Measurements from ENCODE around the gene GRIP1.

GRIP1 gene

DNA sequence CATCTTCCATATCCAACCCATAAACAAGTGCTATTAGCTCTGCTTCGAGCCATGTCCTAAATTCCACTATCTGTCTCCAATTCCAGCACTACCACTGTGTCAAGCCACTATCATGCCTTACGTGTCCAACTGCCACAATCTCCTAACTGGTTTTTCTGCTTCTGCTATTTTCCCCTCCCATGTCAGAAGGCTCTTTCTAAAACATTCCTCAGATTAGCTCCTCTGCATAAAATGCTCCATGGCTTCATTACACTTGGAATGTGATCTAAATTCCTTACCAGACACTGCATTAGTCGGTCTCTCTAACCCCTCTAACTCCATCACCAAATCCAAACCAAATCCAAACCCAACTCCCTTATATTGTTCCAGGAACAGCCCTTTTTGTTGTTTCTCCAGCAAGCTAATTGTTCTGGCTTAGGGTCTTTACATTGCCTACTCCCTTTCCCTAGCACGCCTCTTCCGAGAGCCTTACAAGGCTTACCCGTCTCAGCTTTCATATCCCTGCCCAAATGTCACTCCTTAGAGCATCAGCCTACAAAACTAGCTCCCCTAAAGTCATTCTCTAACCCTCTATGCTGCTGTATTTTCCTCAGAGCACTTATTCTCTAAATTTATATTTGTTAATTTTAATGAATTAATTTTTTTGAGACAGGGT is 236.8 kb downstream of the GRIP1 start:
- DNase-seq: no peak

DNA sequence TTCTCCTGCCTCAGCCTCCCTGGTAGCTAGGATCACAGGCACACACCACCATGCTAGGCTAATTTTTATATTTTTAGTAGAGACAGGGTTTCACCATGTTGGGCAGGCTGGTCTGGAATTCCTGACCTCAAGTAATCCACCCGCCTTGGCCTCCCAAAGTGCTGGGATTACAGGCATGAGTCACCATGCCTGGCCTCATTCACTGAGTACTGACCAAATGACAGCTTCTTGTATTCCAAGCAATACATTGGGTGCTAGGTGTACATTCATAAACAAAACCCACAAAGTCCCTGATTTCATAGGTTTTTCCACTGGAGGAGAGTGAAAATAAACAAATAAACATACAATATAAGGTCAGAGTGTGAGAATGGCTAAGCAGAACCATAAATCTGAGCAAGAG is 240.3 kb downstream of the GRIP1 start:
- no peak for DNase-seq

DNA sequence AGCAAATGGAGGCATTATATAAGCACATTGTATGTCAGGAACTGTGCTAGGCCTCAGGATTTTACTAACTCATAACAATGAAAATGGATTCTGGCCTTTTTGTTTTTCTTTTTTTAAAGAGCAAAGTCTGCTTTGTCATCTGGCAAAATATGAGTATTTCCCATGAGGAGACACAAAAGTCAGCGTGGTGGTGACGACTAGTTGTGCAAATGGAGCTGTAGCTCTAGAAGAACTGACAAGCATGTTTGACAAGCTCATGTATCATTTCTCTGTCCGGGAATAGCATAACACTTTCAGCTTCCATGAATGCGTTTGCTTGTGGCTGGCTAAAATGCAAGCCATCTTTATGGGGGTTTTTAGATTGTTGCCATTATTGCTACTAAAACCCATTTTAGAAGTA is 248.8 kb downstream of the GRIP1 start:
- DNase-seq: no peak

DNA sequence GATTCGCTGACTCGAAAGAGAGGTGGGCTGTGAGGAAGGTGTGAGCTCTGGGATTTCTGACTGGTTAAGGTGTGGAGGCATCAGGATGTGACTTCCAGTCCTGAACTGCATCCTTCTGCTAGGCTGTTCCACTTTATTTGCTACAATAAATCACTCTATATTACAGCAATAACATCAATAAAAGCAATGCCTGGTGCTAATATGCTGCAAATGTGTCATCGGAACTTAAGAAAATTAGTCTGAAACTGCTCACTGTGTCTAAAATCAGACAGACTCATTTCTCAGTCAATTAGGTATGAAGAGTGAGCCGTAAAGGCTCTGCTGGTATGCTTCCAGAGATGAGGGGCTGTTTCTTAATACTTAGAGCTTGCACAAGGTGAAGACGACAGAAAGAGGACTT is 250.0 kb downstream of the GRIP1 start:
- no peak for DNase-seq

DNA sequence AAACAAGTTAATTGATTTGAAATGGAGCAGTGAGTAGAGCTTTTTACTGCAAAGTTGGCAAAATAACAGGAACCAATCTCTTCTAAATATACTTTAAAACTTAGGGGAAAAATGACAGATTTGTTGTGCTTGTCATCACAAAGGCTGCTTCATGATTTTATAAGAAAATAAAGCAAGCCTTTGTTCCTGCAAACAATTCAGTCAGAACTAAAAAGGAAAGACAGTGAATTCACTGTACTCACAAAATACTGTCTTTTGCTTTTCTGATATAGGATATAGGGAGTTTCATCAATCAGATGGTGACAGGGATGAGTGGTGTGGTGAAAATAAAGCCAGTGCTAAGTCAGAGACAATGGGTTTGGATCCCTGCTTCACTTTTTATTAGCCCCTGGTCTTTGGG is 250.6 kb downstream of the GRIP1 start:
- no peak for DNase-seq

DNA sequence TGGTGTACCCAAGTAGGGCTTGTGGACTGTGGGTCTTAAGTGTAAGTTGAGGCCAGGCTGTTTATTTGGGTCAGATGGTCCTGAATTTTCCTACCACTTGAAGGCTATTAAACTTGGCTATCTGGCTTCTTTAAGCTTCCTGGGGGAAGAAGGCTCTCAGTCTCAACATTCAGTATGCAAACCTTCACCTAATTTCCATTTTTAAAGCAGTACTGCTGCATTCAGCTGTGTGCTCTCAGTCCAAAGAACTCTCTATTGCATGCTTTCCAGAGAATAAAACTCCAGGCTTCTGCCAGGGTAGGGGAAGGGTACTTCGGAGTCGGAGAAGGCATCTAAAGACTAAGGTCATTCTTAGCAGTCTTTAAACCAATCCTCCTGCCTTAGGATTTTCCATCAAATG is 252.2 kb downstream of the GRIP1 start:
- DNase-seq: no peak

DNA sequence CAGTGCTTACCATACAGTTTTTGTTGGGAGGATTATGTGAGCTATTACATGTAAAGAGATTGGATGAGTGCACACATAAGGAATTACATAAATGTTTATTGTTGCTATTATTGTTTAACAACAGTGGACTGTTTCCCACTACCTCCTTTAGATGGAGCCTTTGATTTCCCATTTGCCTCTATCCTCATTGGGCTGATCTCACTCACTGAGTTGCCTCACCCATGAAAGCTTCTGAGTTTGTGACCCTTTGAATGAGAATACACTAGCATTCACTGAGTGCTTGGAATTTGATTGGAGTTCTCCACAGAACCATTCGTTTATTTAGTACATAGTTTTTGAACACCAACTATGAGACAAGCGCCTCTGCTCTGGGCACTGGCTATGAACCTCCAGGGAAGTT is 255.6 kb downstream of the GRIP1 start:
- DNase-seq: no peak

DNA sequence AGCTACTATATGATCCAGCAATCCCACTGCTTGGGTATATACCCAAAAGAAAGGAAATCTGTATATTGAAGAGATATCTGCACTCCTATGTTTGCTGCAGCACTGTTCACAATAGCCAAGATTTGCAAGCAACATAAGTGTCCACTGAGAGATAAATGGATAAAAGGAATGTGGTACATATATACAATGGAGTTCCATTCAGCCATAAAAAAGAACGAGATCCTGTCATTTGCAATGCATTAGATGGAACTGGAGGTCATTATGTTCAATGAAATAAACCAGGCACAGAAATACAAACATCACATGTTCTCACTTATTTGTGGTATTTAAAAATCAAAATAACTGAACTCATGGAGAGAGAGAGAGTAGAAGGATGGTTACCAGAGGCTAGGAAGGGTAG is 260.0 kb downstream of the GRIP1 start:
- no peak for DNase-seq

DNA sequence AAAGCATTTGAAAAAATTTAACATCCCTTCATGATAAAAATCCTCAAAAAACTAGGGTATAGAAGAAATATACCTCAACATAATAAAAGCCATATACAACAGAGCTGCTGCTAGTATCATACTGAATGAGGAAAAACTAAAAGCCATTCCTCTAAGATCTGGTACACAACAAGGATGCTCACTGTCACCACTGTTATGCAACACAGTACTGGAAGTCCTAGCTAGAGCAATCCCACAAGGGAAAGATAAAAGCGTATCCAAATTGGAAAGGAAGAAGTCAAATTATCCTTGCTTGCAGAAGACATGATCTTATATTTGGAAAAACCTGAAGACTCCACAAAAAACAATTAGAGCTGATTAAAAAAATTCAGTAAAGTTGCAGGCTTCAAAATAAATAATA is 261.7 kb downstream of the GRIP1 start:
- no peak for DNase-seq

DNA sequence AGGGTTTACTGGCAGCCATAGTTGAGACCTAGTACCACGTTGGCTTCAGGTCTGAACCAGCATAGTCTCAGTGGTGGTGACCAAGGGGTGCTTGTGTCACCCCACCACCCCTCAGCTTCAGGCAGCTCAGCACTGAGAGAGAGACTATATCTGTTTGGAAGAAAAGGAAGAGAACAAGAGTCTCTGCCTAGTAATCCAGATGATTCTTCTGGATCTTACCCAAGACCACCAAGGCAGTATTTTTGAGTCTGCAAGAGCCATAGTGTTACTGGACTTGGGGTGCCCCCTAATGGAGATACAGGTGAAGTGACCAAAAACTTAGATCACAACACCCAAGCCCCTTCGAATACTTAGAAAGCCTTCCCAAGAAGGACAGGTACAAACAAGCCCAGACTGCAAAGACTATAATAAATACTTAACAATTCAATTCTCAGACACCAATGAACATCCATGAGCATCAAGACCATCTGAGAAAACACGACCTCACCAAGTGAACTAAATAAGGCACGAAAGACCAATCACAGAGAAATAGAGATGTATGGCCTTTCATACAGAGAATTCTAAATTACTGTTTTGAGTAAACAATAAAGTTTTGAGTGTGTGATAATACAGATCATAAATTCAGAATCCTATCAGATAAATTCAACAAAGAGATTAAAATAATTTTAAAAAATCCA is 269.5 kb downstream of the GRIP1 start:
- DNase-seq: no peak

DNA sequence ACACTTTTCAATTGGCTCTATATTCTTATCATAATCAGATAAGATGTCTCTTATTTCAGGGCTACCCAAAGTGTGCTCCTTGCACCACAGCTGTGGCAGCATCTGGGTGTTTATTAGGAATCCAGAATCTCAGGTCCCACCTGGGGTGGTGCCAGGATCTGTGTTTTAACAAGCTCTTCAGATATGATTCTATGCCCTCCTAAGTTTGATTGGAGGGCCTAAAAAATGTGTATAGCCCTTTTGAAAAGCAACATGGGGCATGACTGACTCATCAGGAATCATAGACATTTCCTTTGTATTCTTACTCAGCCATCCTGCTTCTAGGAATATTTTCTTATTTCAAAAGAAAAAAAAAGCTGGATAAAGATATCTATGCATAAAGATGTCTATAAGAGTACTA is 273.5 kb downstream of the GRIP1 start:
- no peak for DNase-seq

DNA sequence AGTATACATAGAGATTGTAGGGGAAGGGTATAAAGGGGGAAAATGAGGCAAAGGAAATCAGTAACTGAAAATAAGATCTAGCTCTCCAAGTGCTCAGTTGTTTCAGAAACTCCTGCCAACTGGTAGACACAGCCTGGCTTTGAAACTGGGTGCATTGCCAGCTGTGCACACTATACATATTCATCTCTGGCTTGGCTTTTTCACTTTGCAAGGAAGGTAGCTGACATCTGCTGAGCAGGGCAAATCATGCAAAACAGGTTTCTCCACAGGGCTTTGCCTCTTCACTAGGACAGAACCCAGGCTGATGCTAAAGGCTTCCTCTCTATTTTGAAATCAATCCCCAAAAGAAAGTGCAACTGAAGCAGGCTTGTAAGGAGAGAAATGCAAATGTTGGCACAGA is 275.1 kb downstream of the GRIP1 start:
- peak; percentile 15 for DNase-seq

DNA sequence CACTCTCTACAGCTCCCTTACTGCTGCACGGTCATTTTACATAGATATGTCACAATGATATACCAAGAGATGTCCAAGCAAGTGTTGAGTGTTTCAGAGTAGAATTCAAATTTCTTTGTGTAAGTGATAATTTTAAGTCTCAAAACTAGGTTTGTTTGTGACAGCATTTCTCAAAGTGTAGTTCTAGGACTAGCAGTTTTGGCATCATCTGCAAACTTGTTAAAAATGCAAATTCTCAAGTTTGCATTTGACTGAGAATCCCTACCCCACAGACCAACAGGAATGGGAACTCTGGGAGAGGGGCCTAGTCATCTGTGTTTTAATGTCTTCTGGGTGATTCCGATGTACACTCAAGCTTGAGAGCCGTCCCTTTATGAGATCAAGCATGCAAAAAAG is 279.0 kb downstream of the GRIP1 start:
- DNase-seq: no peak

DNA sequence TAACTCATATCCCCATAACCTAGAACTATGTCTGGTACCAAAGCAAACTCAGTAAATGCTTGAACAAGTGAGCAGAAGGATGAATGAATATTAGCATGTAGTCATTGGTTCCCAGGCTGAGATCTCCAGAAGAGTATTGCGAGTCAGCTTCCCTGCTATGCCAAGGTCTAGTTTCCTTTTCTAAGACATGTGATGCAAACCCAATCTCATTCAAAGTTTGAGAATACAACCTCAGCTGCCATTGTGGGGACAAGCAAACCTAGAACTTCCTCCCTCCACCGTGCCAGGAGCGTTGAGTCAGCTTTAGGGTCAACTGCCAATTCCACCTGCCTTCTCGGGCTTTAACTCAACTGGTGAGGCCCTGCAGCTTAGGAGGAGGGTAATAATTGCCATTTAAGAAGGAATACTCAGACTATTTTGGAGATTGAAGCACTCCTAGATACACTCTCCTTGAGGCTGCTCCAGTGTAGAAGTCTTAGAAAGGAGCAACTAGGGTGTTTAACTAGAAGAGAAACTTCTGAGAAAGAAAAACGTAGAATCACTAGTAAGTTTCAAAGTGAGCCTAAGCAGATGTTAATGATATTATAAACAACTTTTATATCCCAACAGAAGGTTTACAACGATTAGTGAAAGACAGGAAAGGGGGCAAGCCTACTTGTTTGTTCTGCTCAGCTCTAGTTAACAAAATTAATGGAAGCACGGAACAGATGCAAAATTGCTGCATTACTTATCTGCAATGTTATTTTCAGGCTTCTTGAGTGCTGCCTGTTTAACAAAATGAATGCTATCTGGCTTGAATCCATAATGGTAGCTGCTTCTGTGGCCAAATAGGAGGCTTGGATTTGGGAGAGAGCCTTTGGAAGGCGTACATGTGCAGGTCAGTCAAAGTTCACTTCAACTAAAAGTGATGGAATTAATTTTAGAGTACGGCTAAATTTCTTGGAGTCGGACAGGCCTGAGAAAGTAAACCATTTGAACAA is 279.7 kb downstream of the GRIP1 start:
- no peak for DNase-seq

DNA sequence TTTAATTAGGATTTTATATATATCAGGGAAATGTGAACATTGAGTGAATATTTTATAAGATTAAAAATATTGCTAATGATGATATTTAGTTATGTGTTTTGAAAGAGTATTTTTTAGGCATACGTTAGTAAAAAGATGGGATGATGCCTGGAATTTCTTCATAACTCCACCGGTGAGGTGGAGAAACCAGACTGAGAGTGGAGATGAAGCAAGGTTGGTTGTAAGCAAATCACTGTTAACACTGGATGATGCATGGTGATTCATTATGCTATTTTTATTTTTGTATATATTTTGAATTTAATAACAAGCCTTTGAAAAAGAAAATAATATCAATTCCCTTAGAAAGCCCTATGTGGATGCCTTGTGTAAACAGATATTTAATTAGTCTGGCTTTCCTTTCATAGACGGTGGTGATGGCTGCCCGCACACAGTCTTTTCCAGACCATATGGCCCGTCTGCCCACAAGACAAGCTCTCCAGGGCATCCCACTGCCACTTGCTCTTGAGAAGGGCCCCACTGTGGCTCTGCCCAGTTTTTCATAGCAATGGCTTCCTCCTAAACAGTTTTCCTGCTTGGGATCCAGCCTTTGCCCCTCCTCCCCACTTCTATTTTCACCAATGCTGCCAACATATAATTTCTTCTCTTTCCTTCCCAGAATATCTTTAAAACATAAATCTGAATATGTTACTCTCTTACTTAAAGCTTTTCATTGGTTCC is 281.1 kb downstream of the GRIP1 start:
- no peak for DNase-seq

DNA sequence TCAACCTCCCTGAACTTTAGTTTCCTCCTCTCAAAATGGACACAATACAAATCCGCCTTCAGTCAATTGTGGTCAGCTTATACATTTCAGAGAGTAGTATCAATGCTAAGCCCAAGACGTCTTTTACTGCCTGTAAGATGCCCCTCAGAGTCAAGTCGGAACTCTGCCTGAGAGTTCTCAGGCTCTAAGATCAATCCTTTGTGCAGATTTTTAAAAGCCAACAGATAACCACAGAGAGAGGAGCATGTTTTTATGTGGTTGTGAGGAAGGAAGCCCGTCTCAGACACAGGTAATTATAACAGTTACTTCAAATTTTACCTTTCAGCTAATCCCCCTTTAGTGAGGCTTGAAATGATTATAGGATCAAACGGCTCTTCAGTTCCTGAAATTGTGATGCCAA is 285.0 kb downstream of the GRIP1 start:
- no peak for DNase-seq

DNA sequence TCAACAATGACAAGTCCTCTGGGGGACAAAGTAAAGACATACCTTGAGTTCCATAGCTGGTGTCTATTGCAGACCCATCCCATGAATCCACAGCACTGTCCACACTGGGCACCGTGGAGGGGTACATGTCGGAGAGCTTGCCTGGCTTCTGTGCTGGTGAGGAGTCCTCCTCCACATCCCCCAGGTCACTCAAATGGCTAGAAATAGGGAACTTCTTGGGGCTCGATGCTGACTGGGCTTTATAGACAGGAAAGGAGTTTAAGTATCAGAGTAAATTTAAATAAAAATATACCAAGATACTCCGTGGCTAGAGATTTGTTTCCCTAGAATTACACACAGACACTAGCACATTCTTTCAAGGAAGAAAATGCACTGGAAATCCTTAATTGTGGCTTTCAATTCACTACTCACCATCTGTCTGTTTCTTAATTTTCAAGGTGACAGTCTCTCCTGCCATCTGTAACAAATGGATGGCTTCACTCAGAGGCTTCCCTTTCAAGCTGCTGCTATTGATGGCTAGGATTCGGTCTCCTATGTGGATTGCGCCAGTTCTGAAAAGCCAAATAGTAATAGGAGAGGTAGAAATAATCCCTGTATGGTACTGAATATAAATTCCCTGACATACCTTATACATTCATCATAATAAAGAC is 286.5 kb downstream of the GRIP1 start:
- DNase-seq: no peak

DNA sequence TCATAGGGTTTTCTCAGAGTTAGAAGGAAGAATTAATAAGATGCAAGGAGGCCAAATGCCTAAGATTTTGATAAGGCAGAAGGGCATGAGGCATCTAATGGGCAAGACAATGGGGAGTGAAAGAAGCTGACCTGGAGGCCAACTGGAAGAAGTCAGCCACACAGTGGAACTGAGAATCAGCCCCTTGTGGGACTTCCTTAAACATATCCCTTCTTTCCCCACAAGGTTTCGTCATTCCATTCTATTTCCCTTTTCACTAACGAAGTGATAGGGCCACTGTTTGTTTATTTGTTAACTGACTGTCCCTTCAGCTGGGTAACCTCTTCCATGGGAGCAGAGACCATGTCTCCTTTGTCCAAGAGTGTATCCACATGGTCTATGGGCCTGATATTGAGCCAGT is 290.4 kb downstream of the GRIP1 start:
- DNase-seq: no peak

DNA sequence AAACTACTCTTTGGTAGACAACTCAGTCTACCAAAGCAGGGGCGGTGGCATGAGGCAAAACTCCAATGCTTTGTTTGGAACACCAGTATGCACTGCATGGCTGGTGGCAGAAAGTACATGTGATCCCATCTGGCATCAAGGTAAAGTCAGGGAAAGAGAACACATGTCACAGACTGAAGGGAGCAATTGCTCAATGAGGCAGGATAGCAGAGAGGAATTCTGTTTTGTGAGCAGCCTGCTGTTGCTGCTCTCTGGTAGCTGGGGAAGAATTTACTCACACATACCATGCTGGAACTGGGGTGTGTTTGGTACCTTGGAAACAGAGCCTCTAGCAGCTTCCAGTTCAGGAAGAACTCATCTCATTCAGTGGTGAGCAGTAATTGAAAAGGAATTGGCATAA is 291.8 kb downstream of the GRIP1 start:
- no peak for DNase-seq

DNA sequence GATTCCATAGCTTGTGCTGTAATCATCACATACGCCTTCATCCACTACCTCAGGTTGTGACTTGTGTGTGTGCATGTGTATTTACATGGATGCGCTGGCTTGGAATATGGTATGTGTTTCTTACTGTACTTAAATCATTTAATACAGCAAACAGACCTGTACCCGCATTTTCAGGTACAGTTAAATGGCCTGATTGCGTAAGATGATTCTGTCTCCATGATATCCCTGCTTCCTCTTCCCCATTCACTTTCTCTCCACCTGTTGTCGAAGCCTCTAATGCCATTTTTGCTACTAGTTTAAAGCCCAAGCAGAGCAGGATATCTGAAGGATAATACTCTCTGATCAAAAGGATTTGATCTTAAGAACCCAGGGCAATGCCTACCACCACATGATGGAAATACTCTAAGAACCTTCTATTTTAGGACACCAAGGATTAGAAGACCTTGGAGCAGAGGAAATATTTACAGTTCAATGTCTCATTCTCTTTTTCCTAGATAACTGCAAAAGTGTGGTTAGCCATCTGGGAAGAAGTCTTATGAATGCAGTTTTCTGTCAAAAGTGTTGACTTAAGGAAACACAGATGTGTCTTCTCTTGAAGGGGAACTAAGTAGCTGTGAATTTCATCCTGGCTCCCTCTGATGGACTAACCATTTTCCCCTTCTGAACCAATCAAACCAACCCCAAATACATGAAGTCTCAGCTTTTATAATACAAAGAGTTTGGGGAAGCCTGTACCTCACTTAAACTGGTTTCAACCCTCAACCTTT is 297.9 kb downstream of the GRIP1 start:
- DNase-seq: no peak

DNA sequence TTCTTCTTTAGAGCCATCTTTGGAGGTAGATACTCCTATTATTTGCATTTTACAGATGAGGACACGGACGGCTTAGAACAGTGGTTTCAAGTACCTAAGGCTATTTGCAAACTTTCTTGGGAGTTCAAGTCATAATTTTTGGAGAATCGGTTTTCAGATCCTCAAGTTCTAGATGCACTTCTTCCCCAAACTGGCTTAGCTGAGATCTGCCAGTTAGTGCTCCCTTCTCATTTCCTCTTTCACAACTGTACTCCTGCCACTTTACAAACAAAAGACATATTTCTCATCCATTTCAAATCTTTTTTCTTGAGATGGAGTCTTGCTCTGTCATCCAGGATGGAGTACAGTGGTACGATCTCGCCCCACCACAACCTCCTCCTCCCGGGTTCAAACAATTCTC is 299.3 kb downstream of the GRIP1 start:
- DNase-seq: no peak

DNA sequence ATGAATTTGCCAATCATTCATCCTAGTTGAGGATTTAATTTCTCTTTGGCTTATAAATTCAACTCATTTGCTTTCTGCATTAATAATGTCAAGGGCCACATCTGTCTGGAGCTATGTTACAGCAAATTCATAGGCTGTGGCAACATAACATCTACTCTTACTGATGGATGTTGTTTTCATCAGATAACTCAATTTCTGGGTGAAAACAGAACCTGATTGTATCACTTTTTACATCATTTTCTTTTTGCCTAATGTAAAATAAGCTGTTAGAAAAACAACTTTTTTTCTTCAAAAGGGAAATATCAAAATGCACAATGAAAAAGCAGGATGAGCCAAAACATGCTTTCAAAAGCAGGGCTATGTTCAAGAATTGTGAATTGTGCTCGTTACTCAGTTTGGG is 303.3 kb downstream of the GRIP1 start:
- no peak for DNase-seq
